OCI-LY3 (cell line): ENCODE data around the gene PTPN13.

Source experiments
- CTCF ChIP-seq: fragments of 200-600, 300-600 bp; sonication (generic); IDR thresholded peaks from 2 replicates; pipeline ENCODE4 v1.5.1; 2014; ENCODE audit warnings: antibody characterized with exemption, low read length, low read depth
- EZH2phosphoT487 ChIP-seq: fragments of 200-600 bp; shearing (Covaris generic); IDR thresholded peaks from 2 replicates; pipeline ENCODE4 v1.6.1; 2018; ENCODE audit warnings: antibody characterized with exemption, mixed run types, low read depth

GRCh38 chr4:86549163-86549788, 44.8 kb upstream of the PTPN13 start:
- TF ChIP-seq CTCF (no peak), EZH2phosphoT487 (no peak)
